ENCODE measurements around the gene RPS6KA6. TPM values are rescaled to one million over a fixed set of nuclear protein-coding genes. Genes with fewer than 3 reads are reported as not detected.
A peak's percentile ranks its signal among the peaks of the same experiment; 100 is the strongest.
"Not testable (repeated sequence)": the region's sequence is repeated elsewhere in the genome, so short reads cannot be mapped to it uniquely, and the experiment has no call there.

RPS6KA6 gene
- total and polyA plus RNA-seq, 8 donors = 0.29 to 22.3 (median 1.1) TPM

- no peak for DNase-seq
- Histone ChIP-seq H3K27ac (no peak overlapping the region), H3K9me3 (no peaks in the 10 kb centered on the region), H3K4me1 (no peaks in the 10 kb centered on the region), H3K27me3 (no peaks in the 10 kb centered on the region), H3K4me3 (no peak overlapping the region), H3K36me3 (no peaks in the 10 kb centered on the region)
- 70 to 98% (median 82%) methylated on average over 3 to 5 of the region's 5 CpGs for WGBS, 5 donors
- intact Hi-C loops (cut with DNase I; ENCODE audit: low total_unique reads) = no loop called here
- no peak for TF ChIP-seq POLR2A (IDR thresholded peaks at IDR 0.05)
- TF ChIP-seq POLR2AphosphoS5 (IDR thresholded peaks at IDR 0.05) = no peak
- no peak for TF ChIP-seq EP300 (IDR thresholded peaks at IDR 0.05)
- no peak for TF ChIP-seq CTCF (IDR thresholded peaks at IDR 0.05)
Measured at GRCh38 chrX:84108584-84108983, 79.4 kb downstream of the RPS6KA6 start.

GRCh38 chrX:84099120-84099519 lies 88.9 kb downstream of the RPS6KA6 start:
- no peaks in the 10 kb centered on the region for H3K9me3 ChIP-seq
- no peaks in the 10 kb centered on the region for H3K27me3 ChIP-seq
- no peak overlapping the region for H3K27ac ChIP-seq
- no peak overlapping the region for H3K4me3 ChIP-seq
- intact Hi-C loops (cut with DNase I; ENCODE audit: low total_unique reads) = no loop called here
- DNase-seq = no peak
- TF ChIP-seq CTCF (IDR thresholded peaks at IDR 0.05) (no peak), POLR2A (IDR thresholded peaks at IDR 0.05) (no peak), EP300 (IDR thresholded peaks at IDR 0.05) (no peak)
- 72 to 100% (median 83%) methylated on average over 2 of the region's 2 CpGs for WGBS, 5 donors
- no peaks in the 10 kb centered on the region for H3K36me3 ChIP-seq
- no peaks in the 10 kb centered on the region for H3K4me1 ChIP-seq

GRCh38 chrX:84079479-84080197 lies 108.4 kb downstream of the RPS6KA6 start:
- H3K9me3 ChIP-seq = peaks cover 0 to 20% (median 10%) of the 10 kb centered on the region in 4 donors
- intact Hi-C loops (cut with DNase I; ENCODE audit: low total_unique reads); H3K36me3 ChIP-seq; H3K4me3 ChIP-seq; H3K27ac ChIP-seq; H3K27me3 ChIP-seq; H3K4me1 ChIP-seq: not testable (repeated sequence)
- peak in 1 of 2 donors; percentile 34 for DNase-seq
- WGBS, 5 donors = 57 to 82% (median 62%) methylated on average over 6 to 9 of the region's 9 CpGs

GRCh38 chrX:84078991-84079390 lies 109.0 kb downstream of the RPS6KA6 start:
- Histone ChIP-seq H3K27me3 (no peaks in the 10 kb centered on the region), H3K9me3 (peaks cover 0 to 20% (median 10%) of the 10 kb centered on the region in 4 donors), H3K27ac (no peak overlapping the region), H3K4me1 (no peaks in the 10 kb centered on the region), H3K4me3 (no peak overlapping the region), H3K36me3 (no peaks in the 10 kb centered on the region)
- DNase-seq = no peak
- intact Hi-C loops (cut with DNase I; ENCODE audit: low total_unique reads) = no loop called here
- WGBS, 5 donors = 56 to 84% (median 74%) methylated on average over 6 to 9 of the region's 9 CpGs
- TF ChIP-seq EP300 (IDR thresholded peaks at IDR 0.05) (no peak), CTCF (IDR thresholded peaks at IDR 0.05) (no peak), POLR2AphosphoS5 (IDR thresholded peaks at IDR 0.05) (no peak), POLR2A (IDR thresholded peaks at IDR 0.05) (no peak)

- TF ChIP-seq POLR2AphosphoS5 (IDR thresholded peaks at IDR 0.05) = no peak
- TF ChIP-seq EP300 (IDR thresholded peaks at IDR 0.05) = no peak
- no peak for TF ChIP-seq POLR2A (IDR thresholded peaks at IDR 0.05)
- no peak for TF ChIP-seq CTCF (IDR thresholded peaks at IDR 0.05)
- Histone ChIP-seq H3K9me3 (peaks cover 0 to 7% (median 0%) of the 10 kb centered on the region in 4 donors), H3K36me3 (no peaks in the 10 kb centered on the region), H3K27ac (no peak overlapping the region), H3K4me1 (no peaks in the 10 kb centered on the region), H3K4me3 (no peak overlapping the region), H3K27me3 (no peaks in the 10 kb centered on the region)
- DNase-seq = no peak
- WGBS, 5 donors = 46 to 70% (median 59%) methylated on average over 2 of the region's 2 CpGs
- intact Hi-C loops (cut with DNase I; ENCODE audit: low total_unique reads) = no loop called here
Measured at GRCh38 chrX:84064814-84065213, 123.2 kb downstream of the RPS6KA6 start.

Measured in stomach (tissue), 9 donors.